Suprapubic skin (tissue), 4 donors: Measurements from ENCODE around the gene PPP6C.

Source experiments
- CTCF ChIP-seq, 2 donors: fragments of 200-600 bp in 1 of 2; fragments of 450-650 bp in 1 of 2; sonication (generic) in 1 of 2; IDR thresholded peaks; one replicate each; pipeline ENCODE4 v1.5.1; 2016 to 2019; ENCODE audit warnings: antibody characterized with exemption in 2 of 2, mild to moderate bottlenecking in 1 of 2, moderate library complexity in 1 of 2
- EP300 ChIP-seq: sonication (generic); formaldehyde crosslinking; IDR thresholded peaks from one replicate; pipeline ENCODE4 v1.6.1; 2017; ENCODE audit warnings: antibody characterized with exemption
- POLR2A ChIP-seq, 2 donors: fragments of 450-650 bp; IDR thresholded peaks; one replicate each; pipeline ENCODE4 v1.6.1; 2017; ENCODE audit warnings: antibody characterized with exemption in 2 of 2, mild to moderate bottlenecking in 2 of 2, moderate library complexity in 2 of 2
- POLR2AphosphoS5 ChIP-seq, 3 donors: sonication (generic); formaldehyde crosslinking; IDR thresholded peaks; one replicate each; pipeline ENCODE4 v1.6.1; 2017; ENCODE audit warnings: antibody characterized with exemption in 3 of 3

GRCh38 chr9:125134976-125135375 is 54.6 kb downstream of the PPP6C start:
- no peak for TF ChIP-seq CTCF (IDR thresholded peaks at IDR 0.05)
- no peak for TF ChIP-seq POLR2A (IDR thresholded peaks at IDR 0.05)
- no peak for TF ChIP-seq EP300
- TF ChIP-seq POLR2AphosphoS5 (IDR thresholded peaks at IDR 0.05), result no peak
